Upper lobe of left lung (tissue), 4 donors: ENCODE results near the gene BAZ1B.

Source experiments
- CTCF ChIP-seq, 6 experiments: fragments of 450-650 bp in 4 of 6; fragments of 200-600 bp in 2 of 6; sonication (generic) in 2 of 6; IDR thresholded peaks; one replicate each; pipeline ENCODE4 v1.5.1; 2016 to 2019; ENCODE audit warnings: antibody characterized with exemption in 6 of 6
- POLR2A ChIP-seq, 4 donors: fragments of 450-650 bp; IDR thresholded peaks; one replicate each; pipeline ENCODE4 v1.5.1; 2016 to 2017; ENCODE audit warnings: antibody characterized with exemption in 4 of 4, mild to moderate bottlenecking in 2 of 4

DNA sequence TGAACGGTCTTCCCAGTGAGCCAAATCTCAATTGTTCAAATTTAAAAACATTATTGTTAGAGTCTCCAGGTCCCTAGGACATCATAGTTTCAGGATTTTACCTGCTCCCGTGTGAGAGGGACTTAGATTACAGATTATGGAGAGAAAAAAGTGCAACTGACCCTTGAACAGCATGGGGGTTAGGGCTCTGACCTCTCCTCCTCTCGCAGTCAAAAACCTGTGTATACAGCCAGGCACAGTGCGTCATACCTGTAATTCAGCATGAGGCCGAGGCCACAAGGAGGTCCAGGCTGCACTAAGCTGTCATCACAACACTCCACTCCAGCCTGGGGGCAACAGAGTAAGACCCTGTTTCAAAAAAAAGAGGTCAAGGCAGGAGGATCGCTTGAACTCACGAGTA is 25.5 kb downstream of the BAZ1B start:
- TF ChIP-seq POLR2A (IDR thresholded peaks at IDR 0.05) (no peak), CTCF (IDR thresholded peaks at IDR 0.05) (no peak)
